Hepatocyte (in vitro differentiated cells): ENCODE measurements around the gene RBBP4.

Experiments
- CTCF ChIP-seq: fragments of 200-600 bp; sonication (generic); IDR thresholded peaks from 2 replicates; pipeline ENCODE4 v1.5.1; 2016; ENCODE audit warnings: antibody characterized with exemption, mild to moderate bottlenecking; ENCODE audit not compliant: poor library complexity
- EZH2 ChIP-seq: fragments of 200-600 bp; sonication (generic); IDR thresholded peaks from 2 replicates; pipeline ENCODE4 v1.6.1; 2016; ENCODE audit warnings: antibody characterized with exemption, mild to moderate bottlenecking, borderline replicate concordance
- EZH2phosphoT487 ChIP-seq: fragments of 200-600 bp; sonication (generic); IDR thresholded peaks from one replicate; pipeline ENCODE4 v1.6.1; 2018; ENCODE audit warnings: antibody characterized with exemption, mild to moderate bottlenecking, low read depth, moderate library complexity; ENCODE audit not compliant: unreplicated experiment, severe bottlenecking

- TF ChIP-seq CTCF (no peak), EZH2 (no peak), EZH2phosphoT487 (no peak)
Observed at GRCh38 chr1:32680642-32681041, 29.6 kb downstream of the RBBP4 start.
